IMR-90 (cell line): Measurements from ENCODE around the gene TEX47. TPM values are rescaled to one million over a fixed set of nuclear protein-coding genes. Genes with fewer than 3 reads are reported as not detected.

Experiments used
- ATAC-seq: fragments of 200-7000 bp; cut with Tn5 transposase; 2 replicates; pipeline ENCODE4 v1.9.1; 2020; ENCODE audit warnings: low read depth, mild to moderate bottlenecking, moderate library complexity
- BruUV-seq: library from RNA; stranded (reverse); fragments of 400-500 nt; replicated peaks from 2 replicates; lab custom pipeline; 2021; lab: Mats Ljungman, UMichigan
- CTCF ChIA-PET: fragments of 300-600 bp; formaldehyde crosslinking; extraction: SDS; loops from one replicate; lab custom pipeline; 2021; ENCODE audit warnings: antibody characterized with exemption; lab: Yijun Ruan, JAX
- POLR2A ChIA-PET: fragments of 300-600 bp; sonication (Branson Sonifier 250); formaldehyde crosslinking; loops from one replicate; lab custom pipeline; 2022; ENCODE audit warnings: antibody characterized with exemption; ENCODE audit not compliant: unreplicated experiment; lab: Charles Lee
- DNase-seq: peaks from one replicate; pipeline ENCODE4 v3.0.0; 2013
- H2AFZ ChIP-seq: replicated peaks from 2 replicates; pipeline ENCODE3; 2013; ENCODE audit warnings: low read length, mild to moderate bottlenecking; ENCODE audit not compliant: poor library complexity
- H2AK5ac ChIP-seq: 2 replicates; pipeline ENCODE4 v1.6.1; 2013; ENCODE audit warnings: low read depth, low read length, inconsistent platforms
- H2AK9ac ChIP-seq: replicated peaks from 2 replicates; pipeline ENCODE3; 2013; ENCODE audit warnings: mild to moderate bottlenecking, low read depth, low read length, moderate library complexity; ENCODE audit not compliant: poor library complexity
- H2BK120ac ChIP-seq: 2 replicates; pipeline ENCODE4 v1.6.1; 2013; ENCODE audit warnings: low read depth, low read length, inconsistent platforms
- H2BK15ac ChIP-seq: 3 replicates; pipeline ENCODE4 v1.6.1; 2013; ENCODE audit warnings: low read depth, low read length, inconsistent platforms
- H2BK20ac ChIP-seq: 2 replicates; pipeline ENCODE4 v1.6.1; 2013; ENCODE audit warnings: low read depth, mild to moderate bottlenecking, inconsistent platforms, low read length, moderate library complexity
- H2BK5ac ChIP-seq: 2 replicates; pipeline ENCODE4 v1.6.1; 2013; ENCODE audit warnings: mild to moderate bottlenecking, low read depth, low read length, inconsistent platforms; ENCODE audit not compliant: poor library complexity, severe bottlenecking
- H3K14ac ChIP-seq: replicated peaks from 2 replicates; pipeline ENCODE4 v1.6.1; 2013; ENCODE audit warnings: low read depth, low read length, inconsistent platforms
- H3K18ac ChIP-seq: 2 replicates; pipeline ENCODE4 v1.6.1; 2013; ENCODE audit warnings: low read depth, low read length, control low read depth
- H3K23ac ChIP-seq: 2 replicates; pipeline ENCODE4 v1.6.1; 2013; ENCODE audit warnings: low read depth, low read length, inconsistent platforms
- H3K27ac ChIP-seq: 2 replicates; pipeline ENCODE4 v1.5.1; 2013; ENCODE audit warnings: mild to moderate bottlenecking, control low read depth, low read length; ENCODE audit not compliant: insufficient read depth
- H3K27me3 ChIP-seq: 2 replicates; pipeline ENCODE4 v1.6.1; 2013; ENCODE audit warnings: low read length; ENCODE audit not compliant: control insufficient read depth, insufficient read depth
- H3K36me3 ChIP-seq: 2 replicates; pipeline ENCODE4 v1.6.1; 2013; ENCODE audit warnings: low read length, mixed read lengths; ENCODE audit not compliant: control insufficient read depth, insufficient read depth
- H3K4ac ChIP-seq: 2 replicates; pipeline ENCODE4 v1.6.1; 2013; ENCODE audit warnings: low read depth, low read length, inconsistent platforms
- H3K4me1 ChIP-seq: 2 replicates; pipeline ENCODE4 v1.6.1; 2013; ENCODE audit warnings: low read length, mixed read lengths; ENCODE audit not compliant: control insufficient read depth, insufficient read depth
- H3K4me2 ChIP-seq: 2 replicates; pipeline ENCODE4 v1.6.1; 2013; ENCODE audit warnings: low read depth, mild to moderate bottlenecking, control low read depth, low read length, moderate library complexity
- H3K4me3 ChIP-seq: 2 replicates; pipeline ENCODE4 v1.5.1; 2013; ENCODE audit warnings: low read depth, mild to moderate bottlenecking, control low read depth, low read length, moderate library complexity; ENCODE audit not compliant: insufficient read depth
- H3K56ac ChIP-seq: 2 replicates; pipeline ENCODE4 v1.6.1; 2013; ENCODE audit warnings: low read length, inconsistent platforms; ENCODE audit not compliant: insufficient read depth; ENCODE audit errors: extremely low read depth
- H3K79me1 ChIP-seq, 2 experiments: 2 replicates each; pipeline ENCODE4 v1.6.1; 2013; ENCODE audit warnings: low read length in 2 of 2, inconsistent platforms in 1 of 2, low read depth in 1 of 2
- H3K9ac ChIP-seq: 2 replicates; pipeline ENCODE4 v1.6.1; 2013; ENCODE audit warnings: low read depth, low read length, control low read depth
- H3K9me1 ChIP-seq: 2 replicates; pipeline ENCODE4 v1.6.1; 2013; ENCODE audit warnings: low read length, inconsistent platforms; ENCODE audit not compliant: insufficient read depth
- H3K9me3 ChIP-seq: 2 replicates; pipeline ENCODE4 v1.6.1; 2013; ENCODE audit warnings: low read length; ENCODE audit not compliant: control insufficient read depth, insufficient read depth
- H4K20me1 ChIP-seq: 2 replicates; pipeline ENCODE4 v1.6.1; 2013; ENCODE audit warnings: low read length, inconsistent platforms; ENCODE audit not compliant: insufficient read depth
- H4K5ac ChIP-seq: 2 replicates; pipeline ENCODE4 v1.6.1; 2013; ENCODE audit warnings: mild to moderate bottlenecking, low read depth, low read length, control low read depth
- H4K8ac ChIP-seq, 2 experiments: 2 replicates each; pipeline ENCODE4 v1.6.1; 2013; ENCODE audit warnings: low read depth in 2 of 2, low read length in 2 of 2, control low read depth in 1 of 2, inconsistent platforms in 1 of 2
- H4K91ac ChIP-seq: 2 replicates; pipeline ENCODE4 v1.6.1; 2013; ENCODE audit warnings: low read depth, low read length, inconsistent platforms; ENCODE audit not compliant: insufficient read depth
- CEBPB ChIP-seq: IDR thresholded peaks from 2 replicates; pipeline ENCODE4 v1.6.1; 2012; ENCODE audit warnings: low read depth, low read length, improper control_type of control experiment
- MXI1 ChIP-seq: IDR thresholded peaks from 2 replicates; pipeline ENCODE4 v1.6.1; 2012; ENCODE audit warnings: low read depth, mild to moderate bottlenecking, low read length, moderate library complexity, borderline replicate concordance
- POLR2A ChIP-seq: IDR thresholded peaks from 2 replicates; pipeline ENCODE4 v1.6.1; 2012; ENCODE audit warnings: mild to moderate bottlenecking, low read depth, low read length
- WGBS, 2 experiments: methylation state at CpG; one replicate each; pipeline versions ENCODE4 v1.1.5 to v1.1.7; 2013; ENCODE audit warnings: missing lambda C conversion rate in 2 of 2; ENCODE audit not compliant: insufficient read length in 1 of 2; ENCODE audit errors: extremely low coverage in 2 of 2; 5-methylcytosine and 5-hydroxymethylcytosine counted together
- dilution Hi-C: fragments of 300-500 bp; cut with HindIII; formaldehyde crosslinking; loops from one replicate; pipeline ENCODE4 v1.14.3; 2018; ENCODE audit warnings: low sequenced_read_pairs; ENCODE audit not compliant: unreplicated experiment
- in situ Hi-C: fragments of 300-500 bp; cut with MboI; formaldehyde crosslinking; loops from 3 replicates; pipeline ENCODE4 v1.14.3; 2019; ENCODE audit warnings: low sequenced_read_pairs, inconsistent platforms, mixed read lengths
- intact Hi-C: fragments of 100-400 bp; cut with micrococcal nuclease; formaldehyde crosslinking; loops from 2 replicates; pipeline ENCODE4 v1.10.0; 2022
- polyA plus RNA-seq, 3 experiments: library from polyadenylated mRNA; depleted of rRNA; stranded (reverse); fragments of >200 nt; gene quantifications; 2 replicates each; pipeline ENCODE4 v1.2.3, GENCODE V29; 2012; ENCODE audit warnings: low replicate concordance in 1 of 3
- total RNA-seq: library from RNA; depleted of rRNA; stranded (reverse); fragments of >200 nt; gene quantifications from 2 replicates; pipeline ENCODE4 v1.2.3, GENCODE V29; 2012
- TF ChIP-seq, protein P1 (sequence below): fragments of 150-350 bp; IDR thresholded peaks from 2 replicates; pipeline ENCODE4 v1.6.1; 2016; ENCODE audit warnings: low read depth, mild to moderate bottlenecking, low read length, moderate library complexity, borderline replicate concordance
- TF ChIP-seq, protein P2 (sequence below): conservative IDR thresholded peaks from 2 replicates; pipeline ENCODE4 v1.5.1; 2012; ENCODE audit warnings: mild to moderate bottlenecking, low read depth, low read length, improper control_type of control experiment

The TEX47 gene
- total and polyA plus RNA-seq, 2 of the 4 experiments (the other 2 are of a cell fraction): not detected

DNA sequence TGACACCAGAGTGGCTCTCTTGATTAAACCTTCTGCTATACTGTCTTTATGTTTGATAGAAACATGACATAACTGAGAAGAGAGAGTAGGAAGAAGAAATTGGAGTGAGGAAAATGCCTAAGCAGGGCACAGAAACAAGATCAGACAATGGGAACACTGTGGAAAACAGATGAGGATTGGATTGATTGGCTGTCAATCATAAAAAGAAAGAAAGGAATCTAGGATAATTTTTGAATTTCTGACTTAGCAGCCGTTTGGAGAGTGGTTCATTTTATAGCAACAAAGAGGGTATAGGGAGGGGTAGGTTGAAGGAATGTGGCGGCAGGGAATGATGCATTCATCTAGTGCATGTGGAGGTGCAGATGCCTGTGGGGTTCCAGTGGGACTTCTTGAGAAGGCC is 7.8 kb downstream of the TEX47 start:
- dilution Hi-C loops: no loop called here
- H4K5ac ChIP-seq: no peak overlapping the region
- H3K4me3 ChIP-seq: no peak overlapping the region
- in situ Hi-C loops: loop anchor here (25.0 kb wide), 2 partner anchors 1300 to 1525 kb away; partner anchors contain the start of gene FAM237B
- H2BK120ac ChIP-seq: no peak overlapping the region
- no peak overlapping the region for H3K18ac ChIP-seq
- BruUV-seq: no TSS peak
- H3K56ac ChIP-seq: no peak overlapping the region
- H2BK5ac ChIP-seq: no peak overlapping the region
- H3K4me2 ChIP-seq: no peak overlapping the region
- no peak for DNase-seq
- no peak overlapping the region for H2AK9ac ChIP-seq
- H4K8ac ChIP-seq: no peak overlapping the region
- ChIA-PET POLR2A (no interaction called here), CTCF (no interaction called here)
- TF ChIP-seq MXI1 (no peak), POLR2A (no peak), CEBPB (no peak)
- TF ChIP-seq, protein P1, sequence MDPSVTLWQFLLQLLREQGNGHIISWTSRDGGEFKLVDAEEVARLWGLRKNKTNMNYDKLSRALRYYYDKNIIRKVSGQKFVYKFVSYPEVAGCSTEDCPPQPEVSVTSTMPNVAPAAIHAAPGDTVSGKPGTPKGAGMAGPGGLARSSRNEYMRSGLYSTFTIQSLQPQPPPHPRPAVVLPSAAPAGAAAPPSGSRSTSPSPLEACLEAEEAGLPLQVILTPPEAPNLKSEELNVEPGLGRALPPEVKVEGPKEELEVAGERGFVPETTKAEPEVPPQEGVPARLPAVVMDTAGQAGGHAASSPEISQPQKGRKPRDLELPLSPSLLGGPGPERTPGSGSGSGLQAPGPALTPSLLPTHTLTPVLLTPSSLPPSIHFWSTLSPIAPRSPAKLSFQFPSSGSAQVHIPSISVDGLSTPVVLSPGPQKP: no peak
- TF ChIP-seq, protein P2, sequence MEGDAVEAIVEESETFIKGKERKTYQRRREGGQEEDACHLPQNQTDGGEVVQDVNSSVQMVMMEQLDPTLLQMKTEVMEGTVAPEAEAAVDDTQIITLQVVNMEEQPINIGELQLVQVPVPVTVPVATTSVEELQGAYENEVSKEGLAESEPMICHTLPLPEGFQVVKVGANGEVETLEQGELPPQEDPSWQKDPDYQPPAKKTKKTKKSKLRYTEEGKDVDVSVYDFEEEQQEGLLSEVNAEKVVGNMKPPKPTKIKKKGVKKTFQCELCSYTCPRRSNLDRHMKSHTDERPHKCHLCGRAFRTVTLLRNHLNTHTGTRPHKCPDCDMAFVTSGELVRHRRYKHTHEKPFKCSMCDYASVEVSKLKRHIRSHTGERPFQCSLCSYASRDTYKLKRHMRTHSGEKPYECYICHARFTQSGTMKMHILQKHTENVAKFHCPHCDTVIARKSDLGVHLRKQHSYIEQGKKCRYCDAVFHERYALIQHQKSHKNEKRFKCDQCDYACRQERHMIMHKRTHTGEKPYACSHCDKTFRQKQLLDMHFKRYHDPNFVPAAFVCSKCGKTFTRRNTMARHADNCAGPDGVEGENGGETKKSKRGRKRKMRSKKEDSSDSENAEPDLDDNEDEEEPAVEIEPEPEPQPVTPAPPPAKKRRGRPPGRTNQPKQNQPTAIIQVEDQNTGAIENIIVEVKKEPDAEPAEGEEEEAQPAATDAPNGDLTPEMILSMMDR: no peak
- 17% methylated on average over 1 of the region's 2 CpGs; no CpG with 5 or more reads in 1 of the 2 experiments for WGBS, 2 experiments
- H3K79me1 ChIP-seq: no peaks in the 10 kb centered on the region
- no peak overlapping the region for H3K9ac ChIP-seq
- no peaks in the 10 kb centered on the region for H4K20me1 ChIP-seq
- no peak overlapping the region for H3K14ac ChIP-seq
- H3K4me1 ChIP-seq: no peaks in the 10 kb centered on the region
- H2BK15ac ChIP-seq: no peak overlapping the region
- H3K27me3 ChIP-seq: no peaks in the 10 kb centered on the region
- no peak overlapping the region for H2AK5ac ChIP-seq
- H3K27ac ChIP-seq: no peak overlapping the region
- H3K23ac ChIP-seq: no peak overlapping the region
- intact Hi-C loops: loop anchor here (5.0 kb wide), 1 partner anchor 1330 kb away; no protein-coding TSS in a partner anchor
- no peaks in the 10 kb centered on the region for H3K36me3 ChIP-seq
- no peaks in the 10 kb centered on the region for H3K9me1 ChIP-seq
- H2BK20ac ChIP-seq: no peak overlapping the region
- H4K91ac ChIP-seq: no peak overlapping the region
- no peak overlapping the region for H2AFZ ChIP-seq
- H3K4ac ChIP-seq: no peak overlapping the region
- no peaks in the 10 kb centered on the region for H3K9me3 ChIP-seq
- ATAC-seq: no peak
